Ishikawa (cell line): ENCODE results near the gene NFIX.

ENCODE experiments used
- CEBPB ChIP-seq: IDR thresholded peaks from 2 replicates; pipeline ENCODE4 v1.6.1; 2012
- CREB1 ChIP-seq: IDR thresholded peaks from 2 replicates; pipeline ENCODE4 v1.6.1; 2012; ENCODE audit warnings: low read depth
- EGR1 ChIP-seq: IDR thresholded peaks from 2 replicates; pipeline ENCODE4 v1.6.1; 2012
- EP300 ChIP-seq: IDR thresholded peaks from 2 replicates; pipeline ENCODE4 v1.6.1; 2012; ENCODE audit warnings: borderline replicate concordance
- FOXM1 ChIP-seq: IDR thresholded peaks from 2 replicates; pipeline ENCODE4 v1.6.1; 2012; ENCODE audit warnings: low read depth, borderline replicate concordance
- MAX ChIP-seq: IDR thresholded peaks from 2 replicates; pipeline ENCODE4 v1.6.1; 2012
- NFIC ChIP-seq: IDR thresholded peaks from 2 replicates; pipeline ENCODE4 v1.6.1; 2012
- RAD21 ChIP-seq: IDR thresholded peaks from 2 replicates; pipeline ENCODE4 v1.6.1; 2012; ENCODE audit warnings: low read depth
- REST ChIP-seq: IDR thresholded peaks from 2 replicates; pipeline ENCODE4 v1.6.1; 2012; ENCODE audit warnings: low read depth, mild to moderate bottlenecking
- TAF1 ChIP-seq: IDR thresholded peaks from 2 replicates; pipeline ENCODE4 v1.6.1; 2012; ENCODE audit warnings: low read depth, mild to moderate bottlenecking
- TCF12 ChIP-seq: IDR thresholded peaks from 2 replicates; pipeline ENCODE4 v1.6.1; 2012; ENCODE audit warnings: low read depth
- TEAD4 ChIP-seq: IDR thresholded peaks from 2 replicates; pipeline ENCODE4 v1.6.1; 2012
- YY1 ChIP-seq: IDR thresholded peaks from 2 replicates; pipeline ENCODE4 v1.6.1; 2012; ENCODE audit warnings: low read depth
- ZBTB7A ChIP-seq: IDR thresholded peaks from 2 replicates; pipeline ENCODE4 v1.6.1; 2012; ENCODE audit warnings: low read depth
- TF ChIP-seq, protein P1 (sequence below): IDR thresholded peaks from 2 replicates; pipeline ENCODE4 v1.6.1; 2012

Gene NFIX

GRCh38 chr19:12969292-12969988 lies 25.8 kb upstream of the NFIX start, which contains the start of gene DAND5:
TSS of gene DAND5 (plus strand) at chr19:12969576. CDS start at chr19:12969661, 85 bp downstream.
- no peak for TF ChIP-seq RAD21

- no peak for TF ChIP-seq TCF12
- no peak for TF ChIP-seq RAD21
- no peak for TF ChIP-seq ZBTB7A
- TF ChIP-seq REST, result no peak
- TF ChIP-seq MAX, result no peak
- no peak for TF ChIP-seq FOXM1
- TF ChIP-seq YY1, result no peak
- TF ChIP-seq TAF1, result no peak
- TF ChIP-seq NFIC, result no peak
- TF ChIP-seq EGR1, result no peak
- no peak for TF ChIP-seq EP300
- TF ChIP-seq TEAD4, result no peak
- TF ChIP-seq CREB1, result no peak
- TF ChIP-seq, protein P1, sequence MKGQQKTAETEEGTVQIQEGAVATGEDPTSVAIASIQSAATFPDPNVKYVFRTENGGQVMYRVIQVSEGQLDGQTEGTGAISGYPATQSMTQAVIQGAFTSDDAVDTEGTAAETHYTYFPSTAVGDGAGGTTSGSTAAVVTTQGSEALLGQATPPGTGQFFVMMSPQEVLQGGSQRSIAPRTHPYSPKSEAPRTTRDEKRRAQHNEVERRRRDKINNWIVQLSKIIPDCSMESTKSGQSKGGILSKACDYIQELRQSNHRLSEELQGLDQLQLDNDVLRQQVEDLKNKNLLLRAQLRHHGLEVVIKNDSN, result no peak
- no peak for TF ChIP-seq CEBPB
These were observed 25.0 kb upstream of the NFIX start for GRCh38 chr19:12970070-12970820.

GRCh38 chr19:12973236-12973635 lies 22.0 kb upstream of the NFIX start:
- TF ChIP-seq MAX (no peak), EGR1 (no peak), RAD21 (no peak), NFIC (no peak), ZBTB7A (no peak), TEAD4 (no peak), FOXM1 (no peak), TAF1 (no peak), TCF12 (no peak), REST (no peak), YY1 (no peak), EP300 (no peak), CREB1 (no peak), CEBPB (no peak)
- TF ChIP-seq, protein P1, result no peak

- TF ChIP-seq CEBPB, result no peak
- no peak for TF ChIP-seq TCF12
- no peak for TF ChIP-seq CREB1
- TF ChIP-seq FOXM1, result no peak
- TF ChIP-seq EP300, result no peak
- no peak for TF ChIP-seq NFIC
- no peak for TF ChIP-seq ZBTB7A
- TF ChIP-seq, protein P1, result no peak
- TF ChIP-seq RAD21, result no peak
- no peak for TF ChIP-seq EGR1
- no peak for TF ChIP-seq TAF1
- no peak for TF ChIP-seq MAX
- no peak for TF ChIP-seq REST
These were observed 20.7 kb upstream of the NFIX start for GRCh38 chr19:12974301-12975220.
